SU-DHL-6 (cell line): Measurements from ENCODE around the gene LRRC8E.

Experiments used
- H2AFZ ChIP-seq: fragments of 200-600 bp; sonication (generic); 2 replicates; pipeline ENCODE4 v1.6.1; 2014; ENCODE audit warnings: low read depth, mild to moderate bottlenecking, moderate library complexity, mixed read lengths, antibody characterized with exemption, low read length; ENCODE audit not compliant: severe bottlenecking
- H3F3A ChIP-seq: fragments of 200-600 bp; shearing (Covaris generic); 2 replicates; pipeline ENCODE4 v1.6.0; 2016; ENCODE audit warnings: antibody characterized with exemption, mild to moderate bottlenecking; ENCODE audit not compliant: insufficient read depth
- H3K27ac ChIP-seq: fragments of 200-600 bp; sonication (generic); 2 replicates; pipeline ENCODE4 v1.5.1; 2016; ENCODE audit warnings: low read depth, mild to moderate bottlenecking, low read length, moderate library complexity, mixed read lengths
- H3K27me3 ChIP-seq: fragments of 200-600 bp; sonication (generic), shearing (Covaris generic); 2 replicates; pipeline ENCODE4 v1.6.0; 2014; ENCODE audit warnings: mild to moderate bottlenecking, low read length
- H3K36me3 ChIP-seq: fragments of 200-600 bp; sonication (generic); 2 replicates; pipeline ENCODE4 v1.6.1; 2014; ENCODE audit warnings: mild to moderate bottlenecking, low read length, mixed read lengths
- H3K4me2 ChIP-seq: fragments of 300-600, 200-600 bp; shearing (Covaris generic), sonication (generic); 2 replicates; pipeline ENCODE4 v1.6.0; 2014; ENCODE audit warnings: low read length, low read depth, mild to moderate bottlenecking; ENCODE audit not compliant: poor library complexity, severe bottlenecking
- H3K4me3 ChIP-seq: fragments of 200-600 bp; sonication (generic); 2 replicates; pipeline ENCODE4 v1.5.1; 2014; ENCODE audit warnings: antibody characterized with exemption, low read length, mild to moderate bottlenecking, mixed read lengths; ENCODE audit not compliant: insufficient read depth, poor library complexity, severe bottlenecking
- H3K79me2 ChIP-seq: fragments of 200-600 bp; sonication (generic); 2 replicates; pipeline ENCODE4 v1.6.1; 2014; ENCODE audit warnings: mild to moderate bottlenecking, low read length, moderate library complexity; ENCODE audit not compliant: insufficient read depth
- H3K9ac ChIP-seq: fragments of 200-600 bp; sonication (generic); 2 replicates; pipeline ENCODE4 v1.7.0; 2014; ENCODE audit warnings: mild to moderate bottlenecking, low read length
- H3K9me2 ChIP-seq: fragments of 200-600 bp; sonication (generic); replicated peaks from 2 replicates; pipeline ENCODE4 v1.6.1; 2014; ENCODE audit warnings: low read length; ENCODE audit not compliant: insufficient read depth
- H3K9me3 ChIP-seq: fragments of 200-600 bp; sonication (generic); 2 replicates; pipeline ENCODE4 v1.6.1; 2014; ENCODE audit warnings: low read length, mixed read lengths; ENCODE audit not compliant: insufficient read depth
- H4K20me1 ChIP-seq: fragments of 200-600 bp; sonication (generic); 2 replicates; pipeline ENCODE4 v1.6.1; 2014; ENCODE audit warnings: low read depth, mild to moderate bottlenecking, antibody characterized with exemption, low read length, moderate library complexity, mixed read lengths
- CTCF ChIP-seq: fragments of 200-600 bp; sonication (generic); IDR thresholded peaks from one replicate; pipeline ENCODE4 v1.5.1; 2017; ENCODE audit warnings: antibody characterized with exemption, mild to moderate bottlenecking, low read length, moderate library complexity; ENCODE audit not compliant: insufficient read depth, poor library complexity, severe bottlenecking
- EZH2phosphoT487 ChIP-seq: fragments of 200-600 bp; sonication (generic), shearing (Covaris generic); conservative IDR thresholded peaks from 2 replicates; pipeline ENCODE4 v1.6.1; 2018; ENCODE audit warnings: mild to moderate bottlenecking, antibody characterized with exemption, low read length, moderate library complexity, mixed read lengths

LRRC8E gene

GRCh38 chr19:7860714-7861618, 27.3 kb upstream of the LRRC8E start:
- Histone ChIP-seq H3K27me3 (no peaks in the 10 kb centered on the region), H3K9ac (no peak overlapping the region), H3K36me3 (no peaks in the 10 kb centered on the region), H3K79me2 (no peaks in the 10 kb centered on the region), H3K4me3 (no peak overlapping the region), H2AFZ (no peak overlapping the region), H3F3A (no peaks in the 10 kb centered on the region), H4K20me1 (no peaks in the 10 kb centered on the region), H3K9me2 (no peaks in the 10 kb centered on the region), H3K27ac (no peak overlapping the region), H3K4me2 (no peak overlapping the region), H3K9me3 (no peaks in the 10 kb centered on the region)
- TF ChIP-seq EZH2phosphoT487, result no peak
- no peak for TF ChIP-seq CTCF

GRCh38 chr19:7861619-7862412, 26.5 kb upstream of the LRRC8E start:
- H3K9ac ChIP-seq, result no peak overlapping the region
- H3K4me2 ChIP-seq, result no peak overlapping the region
- H3K79me2 ChIP-seq, result no peaks in the 10 kb centered on the region
- no peaks in the 10 kb centered on the region for H4K20me1 ChIP-seq
- no peaks in the 10 kb centered on the region for H3K36me3 ChIP-seq
- H2AFZ ChIP-seq, result no peak overlapping the region
- no peaks in the 10 kb centered on the region for H3K9me2 ChIP-seq
- no peak overlapping the region for H3K4me3 ChIP-seq
- H3F3A ChIP-seq, result no peaks in the 10 kb centered on the region
- no peak overlapping the region for H3K27ac ChIP-seq
- no peaks in the 10 kb centered on the region for H3K9me3 ChIP-seq
- no peaks in the 10 kb centered on the region for H3K27me3 ChIP-seq
- TF ChIP-seq EZH2phosphoT487, result no peak
- TF ChIP-seq CTCF, result no peak

- Histone ChIP-seq H3F3A (no peaks in the 10 kb centered on the region), H3K4me3 (no peak overlapping the region), H3K9ac (no peak overlapping the region), H3K27me3 (no peaks in the 10 kb centered on the region), H3K79me2 (no peaks in the 10 kb centered on the region), H2AFZ (no peak overlapping the region), H3K9me2 (no peaks in the 10 kb centered on the region), H3K9me3 (no peaks in the 10 kb centered on the region), H3K4me2 (no peak overlapping the region), H3K36me3 (no peaks in the 10 kb centered on the region), H4K20me1 (no peaks in the 10 kb centered on the region), H3K27ac (no peak overlapping the region)
- no peak for TF ChIP-seq CTCF
Measured at GRCh38 chr19:7862413-7862951, 25.8 kb upstream of the LRRC8E start.
